ENCODE data around the gene HBA2.
"Not testable (repeated sequence)": the region's sequence is repeated elsewhere in the genome, so short reads cannot be mapped to it uniquely, and the experiment has no call there.

The HBA2 gene

DNA sequence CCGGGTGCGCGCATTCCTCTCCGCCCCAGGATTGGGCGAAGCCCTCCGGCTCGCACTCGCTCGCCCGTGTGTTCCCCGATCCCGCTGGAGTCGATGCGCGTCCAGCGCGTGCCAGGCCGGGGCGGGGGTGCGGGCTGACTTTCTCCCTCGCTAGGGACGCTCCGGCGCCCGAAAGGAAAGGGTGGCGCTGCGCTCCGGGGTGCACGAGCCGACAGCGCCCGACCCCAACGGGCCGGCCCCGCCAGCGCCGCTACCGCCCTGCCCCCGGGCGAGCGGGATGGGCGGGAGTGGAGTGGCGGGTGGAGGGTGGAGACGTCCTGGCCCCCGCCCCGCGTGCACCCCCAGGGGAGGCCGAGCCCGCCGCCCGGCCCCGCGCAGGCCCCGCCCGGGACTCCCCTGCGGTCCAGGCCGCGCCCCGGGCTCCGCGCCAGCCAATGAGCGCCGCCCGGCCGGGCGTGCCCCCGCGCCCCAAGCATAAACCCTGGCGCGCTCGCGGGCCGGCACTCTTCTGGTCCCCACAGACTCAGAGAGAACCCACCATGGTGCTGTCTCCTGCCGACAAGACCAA is at the start of gene HBA2:
Gene HBA2, plus strand, starts transcription at position 503 of the 568 bp plus-strand sequence. Its CDS starts 37 bp downstream, at position 540.
- ATAC-seq, result not testable (repeated sequence)

DNA sequence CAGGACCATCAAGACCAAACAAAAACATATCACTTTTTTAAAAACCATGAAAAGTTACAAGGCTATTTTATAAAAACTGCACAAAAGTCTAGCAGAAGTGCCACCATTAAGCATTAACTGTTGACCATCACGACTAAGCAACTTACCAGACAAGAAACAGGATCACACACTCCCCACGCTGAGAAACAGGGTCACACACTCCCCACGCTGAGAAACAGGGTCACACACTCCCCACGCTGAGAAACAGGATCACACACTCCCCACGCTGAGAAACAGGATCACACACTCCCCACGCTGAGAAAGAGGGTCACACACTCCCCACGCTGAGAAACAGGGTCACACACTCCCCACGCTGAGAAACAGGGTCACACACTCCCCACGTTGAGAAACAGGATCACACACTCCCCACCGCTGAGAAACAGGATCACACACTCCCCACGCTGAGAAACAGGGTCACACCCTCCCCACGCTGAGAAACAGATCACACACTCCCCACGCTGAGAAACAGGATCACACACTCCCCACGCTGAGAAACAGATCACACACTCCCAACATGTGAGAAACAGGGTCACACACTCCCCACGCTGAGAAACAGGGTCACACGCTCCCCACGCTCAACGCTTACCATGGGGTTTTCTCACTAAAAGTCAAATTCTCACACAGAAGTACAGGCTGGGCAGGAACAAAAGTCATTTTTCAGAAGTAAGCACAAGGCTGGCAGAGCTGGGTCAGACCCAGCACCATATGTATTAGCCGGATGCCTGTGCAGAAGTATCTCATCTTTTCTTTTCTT is 48.9 kb upstream of the HBA2 start:
- ATAC-seq, result not testable (repeated sequence)

DNA sequence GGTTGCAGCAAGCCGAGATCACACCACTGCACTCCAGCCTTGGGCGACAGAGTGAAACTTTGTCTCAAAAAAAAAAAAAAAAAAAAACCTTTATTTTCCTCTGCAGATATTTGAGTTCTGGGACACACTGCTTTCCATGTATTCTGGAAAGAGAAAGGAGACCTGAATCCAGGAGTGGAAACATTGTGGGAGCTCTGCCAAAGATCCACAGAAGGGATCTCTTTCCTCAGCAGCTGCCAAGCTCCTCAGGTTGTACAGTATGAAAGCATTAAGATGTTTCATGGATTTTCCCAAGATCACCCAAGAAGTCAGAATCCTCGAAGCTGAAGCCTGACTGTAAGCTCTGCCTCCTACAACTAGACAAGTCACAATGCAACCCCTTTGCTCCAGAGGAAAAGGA is 47.7 kb upstream of the HBA2 start:
- no peak for ATAC-seq
- TF ChIP-seq CSRNP3 (CRISPR knock-in tag; IDR thresholded peaks at IDR 0.05) (no peak), RARB (CRISPR knock-in tag; IDR thresholded peaks at IDR 0.05) (no peak), GLIS3 (CRISPR knock-in tag; IDR thresholded peaks at IDR 0.05) (no peak), TCF4 (CRISPR knock-in tag; IDR thresholded peaks at IDR 0.05; ENCODE audit: borderline replicate concordance) (no peak)

GRCh38 chr16:129075-129474 is 43.6 kb upstream of the HBA2 start:
- no peak for ATAC-seq
- no peak for TF ChIP-seq ZFP30 (CRISPR knock-in tag; IDR thresholded peaks at IDR 0.05)
- TF ChIP-seq ZNF565 (CRISPR knock-in tag; conservative IDR thresholded peaks at IDR 0.05; ENCODE audit: low read depth), result no peak
- TF ChIP-seq ARNTL (CRISPR knock-in tag; IDR thresholded peaks at IDR 0.05; ENCODE audit: borderline replicate concordance, low read depth), result no peak
- no peak for TF ChIP-seq ZC3H10 (CRISPR knock-in tag; IDR thresholded peaks at IDR 0.05)
- TF ChIP-seq ISL1 (CRISPR knock-in tag; IDR thresholded peaks at IDR 0.05), result no peak
- no peak for TF ChIP-seq BACH2 (CRISPR knock-in tag; IDR thresholded peaks at IDR 0.05; ENCODE audit: borderline replicate concordance)
- TF ChIP-seq, protein P1, sequence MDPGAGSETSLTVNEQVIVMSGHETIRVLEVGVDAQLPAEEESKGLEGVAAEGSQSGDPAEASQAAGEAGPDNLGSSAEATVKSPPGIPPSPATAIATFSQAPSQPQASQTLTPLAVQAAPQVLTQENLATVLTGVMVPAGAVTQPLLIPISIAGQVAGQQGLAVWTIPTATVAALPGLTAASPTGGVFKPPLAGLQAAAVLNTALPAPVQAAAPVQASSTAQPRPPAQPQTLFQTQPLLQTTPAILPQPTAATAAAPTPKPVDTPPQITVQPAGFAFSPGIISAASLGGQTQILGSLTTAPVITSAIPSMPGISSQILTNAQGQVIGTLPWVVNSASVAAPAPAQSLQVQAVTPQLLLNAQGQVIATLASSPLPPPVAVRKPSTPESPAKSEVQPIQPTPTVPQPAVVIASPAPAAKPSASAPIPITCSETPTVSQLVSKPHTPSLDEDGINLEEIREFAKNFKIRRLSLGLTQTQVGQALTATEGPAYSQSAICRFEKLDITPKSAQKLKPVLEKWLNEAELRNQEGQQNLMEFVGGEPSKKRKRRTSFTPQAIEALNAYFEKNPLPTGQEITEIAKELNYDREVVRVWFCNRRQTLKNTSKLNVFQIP (CRISPR knock-in tag; IDR thresholded peaks at IDR 0.05; ENCODE audit: borderline replicate concordance, low read depth), result no peak
- TF ChIP-seq CREB5 (CRISPR knock-in tag; IDR thresholded peaks at IDR 0.05; ENCODE audit: low read depth), result no peak
- TF ChIP-seq GLIS3 (CRISPR knock-in tag; IDR thresholded peaks at IDR 0.05), result no peak
- TF ChIP-seq TCF4 (CRISPR knock-in tag; IDR thresholded peaks at IDR 0.05; ENCODE audit: borderline replicate concordance), result no peak
- no peak for TF ChIP-seq ESRRG (CRISPR knock-in tag; IDR thresholded peaks at IDR 0.05)
- TF ChIP-seq OSR1 (CRISPR knock-in tag; IDR thresholded peaks at IDR 0.05), result no peak
- TF ChIP-seq ZNF70 (CRISPR knock-in tag; IDR thresholded peaks at IDR 0.05), result no peak
- TF ChIP-seq SNAI2 (CRISPR knock-in tag; IDR thresholded peaks at IDR 0.05), result no peak
- no peak for TF ChIP-seq CSDC2 (CRISPR knock-in tag; IDR thresholded peaks at IDR 0.05)
- no peak for TF ChIP-seq ZNF8 (CRISPR knock-in tag; IDR thresholded peaks at IDR 0.05)

DNA sequence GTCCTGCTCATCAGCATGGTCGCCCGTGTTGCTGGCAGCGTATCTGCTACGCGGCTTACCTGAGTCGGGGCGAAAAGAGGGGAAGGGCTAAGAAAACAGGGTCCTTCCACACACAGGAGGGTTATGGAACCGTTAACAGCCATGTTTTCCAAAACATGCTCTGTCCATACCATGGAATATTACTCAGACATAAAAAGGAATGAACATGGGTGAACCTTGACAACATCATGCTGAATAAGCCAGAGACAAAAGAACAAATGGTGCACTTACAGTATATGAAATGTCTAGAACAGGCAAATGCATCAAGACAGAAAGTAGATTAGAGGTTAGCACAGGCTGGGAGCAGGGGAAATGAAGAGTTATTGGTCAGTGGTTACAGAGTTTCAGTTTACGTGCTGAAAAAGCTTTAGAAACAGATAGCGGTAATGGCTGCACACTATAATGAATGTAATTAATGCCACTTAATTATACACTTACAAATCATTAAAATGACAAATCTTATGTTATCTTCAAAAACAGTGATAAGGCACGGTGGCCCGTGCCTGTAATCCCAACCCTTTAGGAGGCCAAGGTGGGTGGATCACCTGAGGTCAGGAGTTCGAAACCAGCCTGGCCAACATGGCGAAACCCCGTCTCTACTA is 42.0 kb upstream of the HBA2 start:
- no peak for ATAC-seq
- no peak for TF ChIP-seq TOX (CRISPR knock-in tag; IDR thresholded peaks at IDR 0.05; ENCODE audit: borderline replicate concordance)
- TF ChIP-seq ZNF565 (CRISPR knock-in tag; conservative IDR thresholded peaks at IDR 0.05; ENCODE audit: low read depth), result no peak
- TF ChIP-seq, protein P2, sequence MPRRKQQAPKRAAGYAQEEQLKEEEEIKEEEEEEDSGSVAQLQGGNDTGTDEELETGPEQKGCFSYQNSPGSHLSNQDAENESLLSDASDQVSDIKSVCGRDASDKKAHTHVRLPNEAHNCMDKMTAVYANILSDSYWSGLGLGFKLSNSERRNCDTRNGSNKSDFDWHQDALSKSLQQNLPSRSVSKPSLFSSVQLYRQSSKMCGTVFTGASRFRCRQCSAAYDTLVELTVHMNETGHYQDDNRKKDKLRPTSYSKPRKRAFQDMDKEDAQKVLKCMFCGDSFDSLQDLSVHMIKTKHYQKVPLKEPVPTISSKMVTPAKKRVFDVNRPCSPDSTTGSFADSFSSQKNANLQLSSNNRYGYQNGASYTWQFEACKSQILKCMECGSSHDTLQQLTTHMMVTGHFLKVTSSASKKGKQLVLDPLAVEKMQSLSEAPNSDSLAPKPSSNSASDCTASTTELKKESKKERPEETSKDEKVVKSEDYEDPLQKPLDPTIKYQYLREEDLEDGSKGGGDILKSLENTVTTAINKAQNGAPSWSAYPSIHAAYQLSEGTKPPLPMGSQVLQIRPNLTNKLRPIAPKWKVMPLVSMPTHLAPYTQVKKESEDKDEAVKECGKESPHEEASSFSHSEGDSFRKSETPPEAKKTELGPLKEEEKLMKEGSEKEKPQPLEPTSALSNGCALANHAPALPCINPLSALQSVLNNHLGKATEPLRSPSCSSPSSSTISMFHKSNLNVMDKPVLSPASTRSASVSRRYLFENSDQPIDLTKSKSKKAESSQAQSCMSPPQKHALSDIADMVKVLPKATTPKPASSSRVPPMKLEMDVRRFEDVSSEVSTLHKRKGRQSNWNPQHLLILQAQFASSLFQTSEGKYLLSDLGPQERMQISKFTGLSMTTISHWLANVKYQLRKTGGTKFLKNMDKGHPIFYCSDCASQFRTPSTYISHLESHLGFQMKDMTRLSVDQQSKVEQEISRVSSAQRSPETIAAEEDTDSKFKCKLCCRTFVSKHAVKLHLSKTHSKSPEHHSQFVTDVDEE (CRISPR knock-in tag; IDR thresholded peaks at IDR 0.05), result no peak
- no peak for TF ChIP-seq ESRRG (CRISPR knock-in tag; IDR thresholded peaks at IDR 0.05)
- no peak for TF ChIP-seq CSDC2 (CRISPR knock-in tag; IDR thresholded peaks at IDR 0.05)
- TF ChIP-seq, protein P3, sequence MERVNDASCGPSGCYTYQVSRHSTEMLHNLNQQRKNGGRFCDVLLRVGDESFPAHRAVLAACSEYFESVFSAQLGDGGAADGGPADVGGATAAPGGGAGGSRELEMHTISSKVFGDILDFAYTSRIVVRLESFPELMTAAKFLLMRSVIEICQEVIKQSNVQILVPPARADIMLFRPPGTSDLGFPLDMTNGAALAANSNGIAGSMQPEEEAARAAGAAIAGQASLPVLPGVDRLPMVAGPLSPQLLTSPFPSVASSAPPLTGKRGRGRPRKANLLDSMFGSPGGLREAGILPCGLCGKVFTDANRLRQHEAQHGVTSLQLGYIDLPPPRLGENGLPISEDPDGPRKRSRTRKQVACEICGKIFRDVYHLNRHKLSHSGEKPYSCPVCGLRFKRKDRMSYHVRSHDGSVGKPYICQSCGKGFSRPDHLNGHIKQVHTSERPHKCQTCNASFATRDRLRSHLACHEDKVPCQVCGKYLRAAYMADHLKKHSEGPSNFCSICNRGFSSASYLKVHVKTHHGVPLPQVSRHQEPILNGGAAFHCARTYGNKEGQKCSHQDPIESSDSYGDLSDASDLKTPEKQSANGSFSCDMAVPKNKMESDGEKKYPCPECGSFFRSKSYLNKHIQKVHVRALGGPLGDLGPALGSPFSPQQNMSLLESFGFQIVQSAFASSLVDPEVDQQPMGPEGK (CRISPR knock-in tag; IDR thresholded peaks at IDR 0.05; ENCODE audit: borderline replicate concordance), result no peak
- TF ChIP-seq OSR1 (CRISPR knock-in tag; IDR thresholded peaks at IDR 0.05), result no peak
- TF ChIP-seq ZNF70 (CRISPR knock-in tag; IDR thresholded peaks at IDR 0.05), result no peak
- TF ChIP-seq CREB5 (CRISPR knock-in tag; IDR thresholded peaks at IDR 0.05; ENCODE audit: low read depth), result no peak
- no peak for TF ChIP-seq ZNF8 (CRISPR knock-in tag; IDR thresholded peaks at IDR 0.05)
- no peak for TF ChIP-seq ARNTL (CRISPR knock-in tag; IDR thresholded peaks at IDR 0.05; ENCODE audit: borderline replicate concordance, low read depth)

Data from SK-N-SH treated with all-trans-retinoic acid at 6 μM for 48 hours (cell line).